ENCODE results near the gene PSMD2.

DNA sequence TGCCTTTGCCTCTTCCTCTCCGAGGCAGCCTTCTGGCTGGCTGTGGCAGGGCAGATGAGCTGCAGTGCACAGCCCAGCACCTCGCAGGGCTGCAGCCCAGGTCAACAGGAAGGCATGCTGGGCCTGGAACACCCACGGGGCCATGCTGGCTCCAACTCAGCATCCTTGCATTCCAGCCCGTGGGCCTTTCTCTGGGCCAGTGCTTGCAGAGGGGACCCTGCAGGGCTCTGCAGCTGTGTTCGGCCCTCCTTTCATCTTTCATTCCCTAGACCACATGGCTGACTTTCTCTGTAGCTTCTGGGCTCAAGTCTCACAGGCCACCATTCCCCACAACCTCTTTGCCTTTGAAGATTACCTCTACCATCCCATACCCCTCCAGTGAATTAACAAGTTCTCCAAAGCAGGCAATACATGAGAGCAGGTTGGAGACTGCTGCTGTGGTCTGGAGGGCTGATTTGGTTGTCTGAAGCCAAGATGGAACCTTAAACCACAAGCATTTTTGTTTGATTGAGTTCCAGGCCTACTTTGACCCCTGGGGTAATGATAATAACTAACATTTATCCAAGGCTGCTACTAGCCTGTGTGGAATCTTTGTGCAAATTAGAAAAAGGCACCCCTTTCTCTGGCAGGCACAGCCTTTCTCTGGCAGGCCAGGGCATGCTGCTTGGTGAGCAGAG, 44.3 kb downstream of the PSMD2 start:
- no peak for TF ChIP-seq POLR2AphosphoS5 (IDR thresholded peaks at IDR 0.05; ENCODE audit: insufficient read depth, low read depth, low read length)
- no peak for TF ChIP-seq MYC (IDR thresholded peaks at IDR 0.05; ENCODE audit: low read depth, low read length)
- no peak for TF ChIP-seq POLR2A (IDR thresholded peaks at IDR 0.05; ENCODE audit: low read depth, low read length)
- TF ChIP-seq, protein P1, sequence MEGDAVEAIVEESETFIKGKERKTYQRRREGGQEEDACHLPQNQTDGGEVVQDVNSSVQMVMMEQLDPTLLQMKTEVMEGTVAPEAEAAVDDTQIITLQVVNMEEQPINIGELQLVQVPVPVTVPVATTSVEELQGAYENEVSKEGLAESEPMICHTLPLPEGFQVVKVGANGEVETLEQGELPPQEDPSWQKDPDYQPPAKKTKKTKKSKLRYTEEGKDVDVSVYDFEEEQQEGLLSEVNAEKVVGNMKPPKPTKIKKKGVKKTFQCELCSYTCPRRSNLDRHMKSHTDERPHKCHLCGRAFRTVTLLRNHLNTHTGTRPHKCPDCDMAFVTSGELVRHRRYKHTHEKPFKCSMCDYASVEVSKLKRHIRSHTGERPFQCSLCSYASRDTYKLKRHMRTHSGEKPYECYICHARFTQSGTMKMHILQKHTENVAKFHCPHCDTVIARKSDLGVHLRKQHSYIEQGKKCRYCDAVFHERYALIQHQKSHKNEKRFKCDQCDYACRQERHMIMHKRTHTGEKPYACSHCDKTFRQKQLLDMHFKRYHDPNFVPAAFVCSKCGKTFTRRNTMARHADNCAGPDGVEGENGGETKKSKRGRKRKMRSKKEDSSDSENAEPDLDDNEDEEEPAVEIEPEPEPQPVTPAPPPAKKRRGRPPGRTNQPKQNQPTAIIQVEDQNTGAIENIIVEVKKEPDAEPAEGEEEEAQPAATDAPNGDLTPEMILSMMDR (IDR thresholded peaks at IDR 0.05; ENCODE audit: extremely low read depth in 1 of 2, insufficient read depth in 1 of 2, low read depth in 1 of 2, low read length in 2 of 2) = no peak
- TF ChIP-seq, protein P2, sequence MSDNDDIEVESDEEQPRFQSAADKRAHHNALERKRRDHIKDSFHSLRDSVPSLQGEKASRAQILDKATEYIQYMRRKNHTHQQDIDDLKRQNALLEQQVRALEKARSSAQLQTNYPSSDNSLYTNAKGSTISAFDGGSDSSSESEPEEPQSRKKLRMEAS (IDR thresholded peaks at IDR 0.05; ENCODE audit: insufficient read depth, insufficient read length) = no peak
- TF ChIP-seq JUN (IDR thresholded peaks at IDR 0.05; ENCODE audit: borderline replicate concordance, insufficient read depth, insufficient read length, low read depth) = no peak

All from endothelial cell of umbilical vein (primary cell).